Liver (tissue), 3 donors: Measurements from ENCODE around the gene EBP.
"Not testable (repeated sequence)": the region's sequence is repeated elsewhere in the genome, so short reads cannot be mapped to it uniquely, and the experiment has no call there.

ENCODE experiments used
- GABPA ChIP-seq, 2 donors: IDR thresholded peaks in 1 of 2; conservative IDR thresholded peaks in 1 of 2; 2 replicates each; pipeline ENCODE4 v1.6.1; 2016; ENCODE audit warnings: antibody characterized with exemption in 2 of 2, mild to moderate bottlenecking in 1 of 2, moderate library complexity in 1 of 2
- SP1 ChIP-seq: IDR thresholded peaks from 2 replicates; pipeline ENCODE4 v1.6.1; 2018; ENCODE audit warnings: antibody characterized with exemption, mild to moderate bottlenecking
- TF ChIP-seq, protein P1 (sequence below): fragments of 150-350 bp; IDR thresholded peaks from 2 replicates; pipeline ENCODE4 v1.5.1; 2017; ENCODE audit warnings: improper control_type of control experiment, low read depth, low read length; ENCODE audit not compliant: missing input control
- donor health status: healthy.
- donor health status: healthy.

DNA sequence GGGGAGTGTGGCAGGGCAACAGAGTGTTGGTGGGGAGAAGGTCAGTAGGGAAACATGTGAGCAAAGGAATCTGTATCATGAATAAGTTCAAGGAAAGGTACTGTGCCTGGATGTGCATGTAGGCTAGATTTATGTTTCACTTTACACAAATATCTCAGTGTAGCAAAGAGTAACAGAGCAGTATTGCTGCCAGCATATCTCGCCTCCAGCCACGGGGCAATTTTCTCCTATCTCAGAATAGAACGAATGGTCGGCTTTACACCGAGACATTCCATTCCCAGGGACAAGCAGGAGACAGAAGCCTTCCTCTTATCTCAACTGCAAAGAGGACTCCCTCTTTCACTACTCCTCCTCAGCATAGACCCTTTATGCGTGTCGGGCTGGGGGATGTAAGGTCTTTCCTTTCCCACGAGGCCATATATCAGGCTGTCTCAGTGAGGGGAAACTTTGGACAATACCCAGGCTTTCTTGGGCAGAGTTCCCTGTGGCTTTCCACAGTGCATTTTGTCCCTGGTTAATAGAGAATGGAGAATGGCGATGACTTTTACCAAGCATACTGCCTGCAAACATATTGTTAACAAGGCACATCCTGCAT, 34.2 kb downstream of the EBP start:
- TF ChIP-seq, protein P1, sequence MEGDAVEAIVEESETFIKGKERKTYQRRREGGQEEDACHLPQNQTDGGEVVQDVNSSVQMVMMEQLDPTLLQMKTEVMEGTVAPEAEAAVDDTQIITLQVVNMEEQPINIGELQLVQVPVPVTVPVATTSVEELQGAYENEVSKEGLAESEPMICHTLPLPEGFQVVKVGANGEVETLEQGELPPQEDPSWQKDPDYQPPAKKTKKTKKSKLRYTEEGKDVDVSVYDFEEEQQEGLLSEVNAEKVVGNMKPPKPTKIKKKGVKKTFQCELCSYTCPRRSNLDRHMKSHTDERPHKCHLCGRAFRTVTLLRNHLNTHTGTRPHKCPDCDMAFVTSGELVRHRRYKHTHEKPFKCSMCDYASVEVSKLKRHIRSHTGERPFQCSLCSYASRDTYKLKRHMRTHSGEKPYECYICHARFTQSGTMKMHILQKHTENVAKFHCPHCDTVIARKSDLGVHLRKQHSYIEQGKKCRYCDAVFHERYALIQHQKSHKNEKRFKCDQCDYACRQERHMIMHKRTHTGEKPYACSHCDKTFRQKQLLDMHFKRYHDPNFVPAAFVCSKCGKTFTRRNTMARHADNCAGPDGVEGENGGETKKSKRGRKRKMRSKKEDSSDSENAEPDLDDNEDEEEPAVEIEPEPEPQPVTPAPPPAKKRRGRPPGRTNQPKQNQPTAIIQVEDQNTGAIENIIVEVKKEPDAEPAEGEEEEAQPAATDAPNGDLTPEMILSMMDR, result not testable (repeated sequence)
- TF ChIP-seq GABPA (IDR thresholded peaks at IDR 0.05 in 1 of 2, conservative IDR thresholded peaks at IDR 0.05 in 1 of 2); SP1: not testable (repeated sequence)
